CD4-positive, alpha-beta T cell (primary cell): ENCODE results near the gene NUDT3. TPM values are rescaled to one million over a fixed set of nuclear protein-coding genes. Genes with fewer than 3 reads are reported as not detected.

ENCODE experiments used
- ATAC-seq: fragments of 200-7000 bp; cut with Tn5 transposase; one replicate; pipeline ENCODE4 v1.10.0; 2022; ENCODE audit warnings: mild to moderate bottlenecking; ENCODE audit not compliant: poor library complexity
- CTCF ChIA-PET: fragments of 350-600 bp; sonication (Branson Sonifier 250); formaldehyde crosslinking; loops from one replicate; lab custom pipeline; 2021; ENCODE audit warnings: antibody characterized with exemption, inconsistent platforms; lab: Charles Lee
- POLR2A ChIA-PET: fragments of 350-600 bp; sonication (Branson Sonifier 250); formaldehyde crosslinking; loops from one replicate; lab custom pipeline; 2021; ENCODE audit warnings: antibody characterized with exemption, inconsistent platforms; lab: Charles Lee
- DNase-seq, 14 experiments: peaks; one replicate each; pipeline ENCODE4 v3.0.0-alpha.2; 2013 to 2020; ENCODE audit warnings: mixed read lengths in 2 of 14
- H3K27ac ChIP-seq, 2 donors: one replicate each; pipeline versions ENCODE4 v1.5.1 to v1.7.0; 2013; ENCODE audit warnings: low read length in 2 of 2, low read depth in 1 of 2, mild to moderate bottlenecking in 1 of 2
- H3K27me3 ChIP-seq, 2 experiments: 1 replicate in 1 of 2; 2 replicates in 1 of 2; pipeline versions ENCODE4 v1.6.1 to v1.7.0; 2013; ENCODE audit warnings: low read length in 2 of 2, control low read depth in 1 of 2, mild to moderate bottlenecking in 1 of 2, moderate library complexity in 1 of 2; ENCODE audit not compliant: insufficient read depth in 2 of 2, control insufficient read depth in 1 of 2
- H3K36me3 ChIP-seq: one replicate; pipeline ENCODE4 v1.6.1; 2013; ENCODE audit warnings: low read length, control low read depth; ENCODE audit not compliant: insufficient read depth
- H3K4me1 ChIP-seq: one replicate; pipeline ENCODE4 v1.6.1; 2013; ENCODE audit warnings: low read length, control low read depth; ENCODE audit not compliant: insufficient read depth
- H3K4me3 ChIP-seq: one replicate; pipeline ENCODE4 v1.5.1; 2013; ENCODE audit warnings: mild to moderate bottlenecking, low read length, moderate library complexity
- H3K9me3 ChIP-seq, 2 experiments: 1 replicate in 1 of 2; 2 replicates in 1 of 2; pipeline versions ENCODE4 v1.6.1 to v1.7.0; 2013; ENCODE audit warnings: low read length in 2 of 2, mild to moderate bottlenecking in 2 of 2, control low read depth in 1 of 2, moderate library complexity in 1 of 2; ENCODE audit not compliant: control insufficient read depth in 1 of 2, insufficient read depth in 1 of 2
- H3K27ac Mint-ChIP-seq: one replicate; pipeline ENCODE4 v1.8.0; 2020; ENCODE audit warnings: mixed read lengths
- H3K27me3 Mint-ChIP-seq: one replicate; pipeline ENCODE4 v1.8.0; 2021; ENCODE audit warnings: mixed read lengths
- H3K36me3 Mint-ChIP-seq: one replicate; pipeline ENCODE4 v1.8.0; 2021; ENCODE audit warnings: low read depth, mixed read lengths
- H3K4me1 Mint-ChIP-seq: one replicate; pipeline ENCODE4 v1.8.0; 2021; ENCODE audit warnings: low read depth, mixed read lengths
- H3K4me3 Mint-ChIP-seq: one replicate; pipeline ENCODE4 v1.8.0; 2020; ENCODE audit warnings: mild to moderate bottlenecking, mixed read lengths
- H3K9me3 Mint-ChIP-seq: one replicate; pipeline ENCODE4 v1.8.0; 2020; ENCODE audit warnings: mixed read lengths
- CTCF ChIP-seq: fragments of 200-600 bp; IDR thresholded peaks from one replicate; pipeline ENCODE4 v1.8.0; 2022; ENCODE audit warnings: antibody characterized with exemption, mild to moderate bottlenecking
- intact Hi-C, 2 experiments: fragments of 100-400 bp; cut with DNase I in 1 of 2; cut with micrococcal nuclease in 1 of 2; formaldehyde crosslinking; loops; one replicate each; pipeline versions ENCODE4 v1.15.1 to v1.9.0; 2023 to 2025; cut with DNase I, micrococcal nuclease
- total RNA-seq, 174 experiments: library from RNA in 2 of 174; stranded (reverse) in 2 of 174; gene quantifications; one replicate each; pipeline ENCODE4 v1.2.3 and lab custom pipeline; 2021 to 2026

Gene NUDT3
- total RNA-seq, 2 experiments from 2014 or later = 14.8 to 15.0 TPM

DNA sequence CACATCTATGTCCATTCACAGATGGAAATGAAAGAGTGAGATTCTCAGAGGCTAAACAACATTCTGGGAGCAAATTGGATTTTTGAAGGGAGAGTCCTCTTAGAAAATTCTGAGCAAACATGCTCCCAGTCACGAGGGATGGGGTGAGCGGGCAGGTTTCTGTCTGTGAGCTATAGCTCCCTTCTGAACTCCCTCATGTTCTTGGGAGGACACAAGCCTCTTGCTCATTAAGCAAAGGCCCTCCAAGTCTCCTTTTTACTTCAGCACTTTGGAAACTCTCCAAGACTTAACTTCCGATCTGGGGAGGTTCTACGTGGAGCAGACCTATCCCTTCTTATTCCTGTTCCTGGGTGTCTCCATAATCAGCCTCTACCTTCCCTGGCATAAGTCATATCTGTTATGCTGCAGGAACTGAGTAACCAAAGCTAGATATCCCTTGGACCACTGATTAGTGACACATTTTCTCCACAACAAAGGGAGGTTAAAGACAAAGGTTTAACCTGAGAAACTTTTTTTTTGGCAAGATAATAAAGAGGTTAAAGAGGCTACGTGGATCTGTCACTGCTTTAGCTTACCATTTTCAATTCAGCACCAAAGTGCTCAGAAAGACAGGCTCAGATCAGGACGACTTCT is 110.7 kb downstream of the NUDT3 start:
- no peaks in the 10 kb centered on the region for H3K27me3 ChIP-seq
- peaks cover 8% of the 10 kb centered on the region for H3K4me1 ChIP-seq
- Mint-ChIP-seq H3K4me3 (no peak overlapping the region), H3K4me1 (peaks cover 15% of the 10 kb centered on the region), H3K27me3 (no peaks in the 10 kb centered on the region), H3K36me3 (peaks cover 58% of the 10 kb centered on the region), H3K9me3 (no peaks in the 10 kb centered on the region), H3K27ac (no peak overlapping the region)
- TF ChIP-seq CTCF = no peak
- ChIA-PET CTCF (no interaction called here), POLR2A (no interaction called here)
- no peak overlapping the region for H3K27ac ChIP-seq
- ATAC-seq = no peak
- H3K4me3 ChIP-seq = no peak overlapping the region
- H3K9me3 ChIP-seq = no peaks in the 10 kb centered on the region
- H3K36me3 ChIP-seq = peaks cover 6% of the 10 kb centered on the region
- DNase-seq = no peak
- intact Hi-C loops = no loop called here

DNA sequence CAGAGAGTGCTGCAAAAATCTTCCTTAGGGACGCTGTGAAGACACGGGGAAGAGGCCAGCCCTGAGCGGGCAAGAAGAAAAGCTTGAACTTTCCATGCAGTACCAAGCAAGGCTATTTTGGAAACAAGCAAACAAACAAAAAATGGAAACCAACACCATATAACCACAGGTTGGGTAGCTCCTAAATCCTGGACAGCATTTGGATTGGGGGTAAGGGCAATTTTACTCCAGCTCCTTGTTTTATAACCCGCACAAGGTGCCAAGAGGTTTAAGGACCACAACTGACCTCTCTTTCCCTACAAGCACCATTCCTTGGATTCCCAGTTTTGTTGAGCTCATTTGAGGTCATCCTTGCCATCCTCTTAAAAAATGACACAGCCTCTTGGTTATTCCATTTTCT is 112.3 kb downstream of the NUDT3 start:
- ATAC-seq (no peak), DNase-seq (no peak)
- ChIA-PET POLR2A (no interaction called here), CTCF (interaction anchor here (0.6 to 1.5 kb wide), 2 partner anchors 31 to 62 kb away, joined by 5 read pairs; partner anchors contain the start of gene SMIM29)
- H3K4me3 Mint-ChIP-seq = no peak overlapping the region
- intact Hi-C loops = no loop called here
- no peak overlapping the region for H3K27ac Mint-ChIP-seq
- no peaks in the 10 kb centered on the region for H3K9me3 ChIP-seq
- no peak for TF ChIP-seq CTCF
- H3K36me3 Mint-ChIP-seq = peaks cover 44% of the 10 kb centered on the region
- peaks cover 10% of the 10 kb centered on the region for H3K4me1 Mint-ChIP-seq
- H3K36me3 ChIP-seq = peaks cover 6% of the 10 kb centered on the region
- no peaks in the 10 kb centered on the region for H3K27me3 Mint-ChIP-seq
- H3K4me1 ChIP-seq = peaks cover 8% of the 10 kb centered on the region
- H3K27ac ChIP-seq = no peak overlapping the region
- H3K9me3 Mint-ChIP-seq = no peaks in the 10 kb centered on the region
- H3K27me3 ChIP-seq = no peaks in the 10 kb centered on the region
- no peak overlapping the region for H3K4me3 ChIP-seq

DNA sequence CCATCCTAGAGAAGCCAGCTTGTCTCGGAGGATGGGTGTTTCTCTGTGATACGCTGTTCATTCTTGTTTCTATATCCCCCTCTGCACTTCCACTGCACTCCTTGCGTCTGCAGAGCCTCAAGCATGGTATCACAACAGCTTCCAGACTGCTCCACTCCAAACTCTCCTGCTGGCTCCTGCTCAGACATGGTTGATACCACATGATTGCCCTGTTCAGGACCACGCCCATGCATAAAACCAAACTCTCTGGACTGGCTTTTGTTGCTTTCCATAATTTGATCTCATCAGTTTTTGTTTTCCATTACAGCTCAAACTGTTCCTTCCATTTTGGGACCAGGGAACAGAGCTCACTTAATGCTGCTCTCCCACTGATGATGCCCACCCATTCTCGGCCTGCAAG is 113.6 kb downstream of the NUDT3 start:
- H3K27me3 Mint-ChIP-seq = no peaks in the 10 kb centered on the region

More for the DNA sequence above, 113.6 kb downstream of the NUDT3 start:
- POLR2A ChIA-PET = no interaction called here
- peaks cover 7% of the 10 kb centered on the region for H3K4me1 ChIP-seq
- Mint-ChIP-seq H3K4me3 (no peak overlapping the region), H3K4me1 (no peaks in the 10 kb centered on the region), H3K27ac (no peak overlapping the region), H3K9me3 (no peaks in the 10 kb centered on the region), H3K36me3 (peaks cover 30% of the 10 kb centered on the region)
- CTCF ChIA-PET = interaction anchor here (1.5 kb wide), 1 partner anchor 30 kb away, joined by 5 read pairs; the partner anchor contains the start of gene SMIM29
- H3K36me3 ChIP-seq = peaks cover 6% of the 10 kb centered on the region
- TF ChIP-seq CTCF = no peak
- DNase-seq (no peak), ATAC-seq (no peak)
- no peaks in the 10 kb centered on the region for H3K27me3 ChIP-seq
- H3K27ac ChIP-seq = no peak overlapping the region
- intact Hi-C loops = no loop called here
- no peak overlapping the region for H3K4me3 ChIP-seq
- H3K9me3 ChIP-seq = no peaks in the 10 kb centered on the region
